ENCODE results near the gene KRTAP24-1. TPM values are rescaled to one million over a fixed set of nuclear protein-coding genes. Genes with fewer than 3 reads are reported as not detected.

KRTAP24-1 gene
- total and polyA plus RNA-seq, 2 of the 4 experiments (the other 2 are of a cell fraction) = not detected

- Histone ChIP-seq H2BK120ac (ENCODE audit: low read depth, low read length) (no peak overlapping the region), H3K4ac (ENCODE audit: low read depth, low read length) (no peak overlapping the region), H3K9ac (ENCODE audit: low read depth, low read length) (no peak overlapping the region), H4K8ac (ENCODE audit: low read depth in 2 of 2, low read length in 2 of 2) (no peak overlapping the region), H3K9me1 (ENCODE audit: insufficient read depth, low read length) (no peaks in the 10 kb centered on the region), H3K4me3 (ENCODE audit: insufficient read depth, low read depth, low read length) (no peak overlapping the region), H3K9me3 (ENCODE audit: control insufficient read depth, insufficient read depth, low read length) (peaks cover 2% of the 10 kb centered on the region), H2BK5ac (ENCODE audit: low read depth, low read length, poor library complexity, severe bottlenecking) (no peak overlapping the region), H2BK20ac (ENCODE audit: low read depth, low read length) (no peak overlapping the region), H4K20me1 (ENCODE audit: insufficient read depth, low read length) (no peaks in the 10 kb centered on the region), H2AK5ac (ENCODE audit: low read depth, low read length) (no peak overlapping the region), H3K4me2 (ENCODE audit: low read depth, low read length) (no peak overlapping the region), H4K5ac (ENCODE audit: low read depth, low read length) (no peak overlapping the region), H3K27me3 (ENCODE audit: control insufficient read depth, insufficient read depth, low read length) (no peaks in the 10 kb centered on the region), H2AFZ (replicated peaks; ENCODE audit: low read length, poor library complexity) (no peak overlapping the region), H2AK9ac (replicated peaks; ENCODE audit: low read depth, low read length, poor library complexity) (no peak overlapping the region), H4K91ac (ENCODE audit: insufficient read depth, low read depth, low read length) (no peak overlapping the region), H3K79me1 (ENCODE audit: low read depth in 1 of 2, low read length in 2 of 2) (no peaks in the 10 kb centered on the region), H2BK15ac (ENCODE audit: low read depth, low read length) (no peak overlapping the region), H3K36me3 (ENCODE audit: control insufficient read depth, insufficient read depth, low read length) (no peaks in the 10 kb centered on the region), H3K56ac (ENCODE audit: extremely low read depth, insufficient read depth, low read length) (no peak overlapping the region), H3K18ac (ENCODE audit: low read depth, low read length) (no peak overlapping the region), H3K14ac (replicated peaks; ENCODE audit: low read depth, low read length) (no peak overlapping the region), H3K27ac (ENCODE audit: insufficient read depth, low read length) (no peak overlapping the region), H3K4me1 (ENCODE audit: control insufficient read depth, insufficient read depth, low read length) (no peaks in the 10 kb centered on the region), H3K23ac (ENCODE audit: low read depth, low read length) (no peak overlapping the region)
- no CpG with 5 or more reads among the region's 1 CpG for WGBS, 2 experiments (ENCODE audit: extremely low coverage in 2 of 2, insufficient read length in 1 of 2)
- no TSS peak for BruUV-seq (replicated peaks)
- no peak for ATAC-seq (ENCODE audit: low read depth)
- CTCF ChIA-PET = no interaction called here
- TF ChIP-seq CHD1 (IDR thresholded peaks at IDR 0.05; ENCODE audit: low read depth, low read length) (no peak), MAFK (IDR thresholded peaks at IDR 0.05; ENCODE audit: low read depth, low read length) (no peak)
- POLR2A ChIA-PET (ENCODE audit: unreplicated experiment) = no interaction called here
- in situ Hi-C loops (cut with MboI; ENCODE audit: low sequenced_read_pairs) = no loop called here
- dilution Hi-C loops (cut with HindIII; ENCODE audit: low sequenced_read_pairs, unreplicated experiment) = no loop called here
- DNase-seq = no peak
- intact Hi-C loops (cut with micrococcal nuclease) = no loop called here
These were observed 31.0 kb downstream of the KRTAP24-1 start for GRCh38 chr21:30251781-30252180.
